Right cardiac atrium (tissue), 5 donors: ENCODE data around the gene KDR. TPM values are rescaled to one million over a fixed set of nuclear protein-coding genes. Genes with fewer than 3 reads are reported as not detected.

Source experiments
- ATAC-seq, 2 donors: fragments of 200-7000 bp; cut with Tn5 transposase; one replicate each; pipeline versions ENCODE4 v1.8.0 to v1.9.1; 2020; ENCODE audit warnings: moderate library complexity in 2 of 2, mild to moderate bottlenecking in 1 of 2
- DNase-seq, 3 donors: peaks; one replicate each; pipeline ENCODE4 v3.0.0-alpha.2; 2020
- H3K27ac ChIP-seq: one replicate; pipeline ENCODE4 v1.5.1; 2013; ENCODE audit warnings: mild to moderate bottlenecking, low read length, control low read depth, moderate library complexity
- H3K27me3 ChIP-seq: one replicate; pipeline ENCODE4 v1.6.1; 2013; ENCODE audit not compliant: control insufficient read depth, insufficient read depth
- H3K4me1 ChIP-seq: one replicate; pipeline ENCODE4 v1.6.1; 2013; ENCODE audit warnings: low read length; ENCODE audit not compliant: control insufficient read depth, insufficient read depth
- H3K4me3 ChIP-seq: one replicate; pipeline ENCODE4 v1.5.1; 2013; ENCODE audit warnings: low read length, control low read depth
- H3K9me3 ChIP-seq: one replicate; pipeline ENCODE4 v1.6.1; 2013; ENCODE audit warnings: low read length; ENCODE audit not compliant: control insufficient read depth
- WGBS: extraction: QIAGEN DNeasy Blood & Tissue Kit; methylation state at CpG from one replicate; pipeline ENCODE4 v1.1.7; 2013; 5-methylcytosine and 5-hydroxymethylcytosine counted together
- intact Hi-C, 4 donors: fragments of 100-400 bp; cut with DNase I; formaldehyde crosslinking; loops; one replicate each; pipeline versions ENCODE4 v1.11.0 to v1.14.0; 2022 to 2023
- polyA plus RNA-seq: library from polyadenylated mRNA; stranded (reverse); fragments of 200-250 nt; gene quantifications from one replicate; pipeline ENCODE4 v1.2.3, GENCODE V29; 2013
- total RNA-seq, 4 donors: library from RNA; stranded (reverse); fragmentation: NEBNext Ultra II Directional; extraction: Animal tissue kit (Norgen Biotek cat#: 25700); gene quantifications; one replicate each; pipeline ENCODE4 v1.2.1, GENCODE V29; 2021
- donor health status: healthy with polysubstance abuse.
- donor health status: DM: no; HTN: yes; CAD: no.
- donor health status: DM: no; HTN: no; CAD: no.
- donor health status: DM: no; HTN: yes; CAD: no; lungs with severe emphysema.
- donor health status: DM: yes; HTN: yes; CAD: no.

Gene KDR
- total and polyA plus RNA-seq, 5 donors, result 10.5 to 20.9 (median 15.6) TPM

- 59% methylated on average over 6 of the region's 6 CpGs for WGBS
- H3K4me1 ChIP-seq, result peaks cover 1% of the 10 kb centered on the region
- intact Hi-C loops, result loop anchor here in 1 of 4 donors (10.0 kb wide), 1 partner anchor 51 kb away; no protein-coding TSS in a partner anchor
- H3K27ac ChIP-seq, result peak overlapping the region; percentile 28
- DNase-seq (no peak), ATAC-seq (no peak)
- H3K4me3 ChIP-seq, result peak overlapping the region; percentile 82
- H3K9me3 ChIP-seq, result no peaks in the 10 kb centered on the region
- no peaks in the 10 kb centered on the region for H3K27me3 ChIP-seq
Observed at GRCh38 chr4:55123791-55124190, 1.6 kb downstream of the KDR start.

GRCh38 chr4:55122235-55122634 lies 3.2 kb downstream of the KDR start:
- peak overlapping the region; percentile 82 for H3K4me3 ChIP-seq

GRCh38 chr4:55121246-55121645 lies 4.1 kb downstream of the KDR start:
- H3K4me1 ChIP-seq, result peaks cover 3% of the 10 kb centered on the region
- peak overlapping the region; percentile 42 for H3K4me3 ChIP-seq
- no peaks in the 10 kb centered on the region for H3K27me3 ChIP-seq
- ATAC-seq, result no peak
- no peaks in the 10 kb centered on the region for H3K9me3 ChIP-seq
- DNase-seq, result no peak
- 70% methylated on average over 4 of the region's 4 CpGs for WGBS
- intact Hi-C loops, result loop anchor here in 1 of 4 donors (10.0 kb wide), 1 partner anchor 54 kb away; no protein-coding TSS in a partner anchor
- H3K27ac ChIP-seq, result no peak overlapping the region

More at GRCh38 chr4:55122235-55122634, 3.2 kb downstream of the KDR start:
- Histone ChIP-seq H3K4me1 (peaks cover 3% of the 10 kb centered on the region), H3K27me3 (no peaks in the 10 kb centered on the region), H3K27ac (no peak overlapping the region), H3K9me3 (no peaks in the 10 kb centered on the region)
- WGBS, result 75% methylated on average over 2 of the region's 2 CpGs
- DNase-seq (no peak), ATAC-seq (no peak)
- intact Hi-C loops, result loop anchor here in 1 of 4 donors (10.0 kb wide), 1 partner anchor 53 kb away; no protein-coding TSS in a partner anchor

GRCh38 chr4:55118397-55118796 lies 7.0 kb downstream of the KDR start:
- ATAC-seq (no peak), DNase-seq (no peak)
- H3K9me3 ChIP-seq, result no peaks in the 10 kb centered on the region
- H3K4me3 ChIP-seq, result no peak overlapping the region
- intact Hi-C loops, result loop anchor here in 1 of 4 donors (10.0 kb wide), 1 partner anchor 114 kb away; no protein-coding TSS in a partner anchor
- WGBS, result 70% methylated on average over 6 of the region's 6 CpGs
- peak overlapping the region; percentile 27 for H3K27ac ChIP-seq
- no peaks in the 10 kb centered on the region for H3K27me3 ChIP-seq
- H3K4me1 ChIP-seq, result peaks cover 3% of the 10 kb centered on the region

GRCh38 chr4:55117511-55117910 lies 7.9 kb downstream of the KDR start:
- DNase-seq (no peak), ATAC-seq (no peak)
- H3K4me1 ChIP-seq, result peaks cover 3% of the 10 kb centered on the region
- H3K27ac ChIP-seq, result no peak overlapping the region
- H3K27me3 ChIP-seq, result no peaks in the 10 kb centered on the region
- WGBS, result 79% methylated on average over 1 of the region's 1 CpG
- H3K9me3 ChIP-seq, result no peaks in the 10 kb centered on the region
- intact Hi-C loops, result loop anchor here in 1 of 4 donors (10.0 kb wide), 1 partner anchor 113 kb away; no protein-coding TSS in a partner anchor
- no peak overlapping the region for H3K4me3 ChIP-seq

- peak in 1 of 2 donors; percentile 41 for ATAC-seq
- Histone ChIP-seq H3K9me3 (no peaks in the 10 kb centered on the region), H3K27ac (no peak overlapping the region), H3K4me3 (no peak overlapping the region), H3K27me3 (no peaks in the 10 kb centered on the region), H3K4me1 (peaks cover 3% of the 10 kb centered on the region)
- intact Hi-C loops, result loop anchor here in 1 of 4 donors (10.0 kb wide), 1 partner anchor 112 kb away; no protein-coding TSS in a partner anchor
- DNase-seq, result no peak
- WGBS, result 38% methylated on average over 1 of the region's 1 CpG
Observed at GRCh38 chr4:55116450-55116849, 8.9 kb downstream of the KDR start.

GRCh38 chr4:55111601-55112000 lies 13.8 kb downstream of the KDR start:
- H3K27ac ChIP-seq, result no peak overlapping the region
- H3K9me3 ChIP-seq, result no peaks in the 10 kb centered on the region
- 69% methylated on average over 1 of the region's 1 CpG for WGBS
- DNase-seq (no peak), ATAC-seq (no peak)
- intact Hi-C loops, result loop anchor here in 1 of 4 donors (10.0 kb wide), 1 partner anchor 107 kb away; no protein-coding TSS in a partner anchor
- H3K27me3 ChIP-seq, result no peaks in the 10 kb centered on the region
- H3K4me3 ChIP-seq, result no peak overlapping the region
- peaks cover 3% of the 10 kb centered on the region for H3K4me1 ChIP-seq

GRCh38 chr4:55110131-55110530 lies 15.3 kb downstream of the KDR start:
- intact Hi-C loops, result loop anchor here in 1 of 4 donors (10.0 kb wide), 1 partner anchor 105 kb away; no protein-coding TSS in a partner anchor

GRCh38 chr4:55107054-55107453 lies 18.3 kb downstream of the KDR start:
- Histone ChIP-seq H3K4me3 (no peak overlapping the region), H3K9me3 (no peaks in the 10 kb centered on the region), H3K27me3 (no peaks in the 10 kb centered on the region), H3K4me1 (peaks cover 3% of the 10 kb centered on the region), H3K27ac (no peak overlapping the region)
- intact Hi-C loops, result no loop called here
- 71% methylated on average over 3 of the region's 3 CpGs for WGBS
- ATAC-seq (no peak), DNase-seq (no peak)

More at GRCh38 chr4:55110131-55110530, 15.3 kb downstream of the KDR start:
- Histone ChIP-seq H3K4me3 (no peak overlapping the region), H3K27me3 (no peaks in the 10 kb centered on the region), H3K9me3 (no peaks in the 10 kb centered on the region), H3K27ac (no peak overlapping the region), H3K4me1 (peaks cover 3% of the 10 kb centered on the region)
- WGBS, result 65% methylated on average over 8 of the region's 8 CpGs
- ATAC-seq (no peak), DNase-seq (no peak)

- WGBS, result 49% methylated on average over 3 of the region's 3 CpGs
- no peak for DNase-seq
- ATAC-seq, result peak in 1 of 2 donors; percentile 55
- intact Hi-C loops, result no loop called here
- peaks cover 3% of the 10 kb centered on the region for H3K4me1 ChIP-seq
- no peak overlapping the region for H3K4me3 ChIP-seq
- H3K27me3 ChIP-seq, result no peaks in the 10 kb centered on the region
- no peaks in the 10 kb centered on the region for H3K9me3 ChIP-seq
- no peak overlapping the region for H3K27ac ChIP-seq
Observed at GRCh38 chr4:55103224-55103623, 22.2 kb downstream of the KDR start.

- 60% methylated on average over 4 of the region's 4 CpGs for WGBS
- no peak overlapping the region for H3K4me3 ChIP-seq
- no peak overlapping the region for H3K27ac ChIP-seq
- no peaks in the 10 kb centered on the region for H3K4me1 ChIP-seq
- no peak for DNase-seq
- intact Hi-C loops, result no loop called here
- ATAC-seq, result no peak
- no peaks in the 10 kb centered on the region for H3K27me3 ChIP-seq
- no peaks in the 10 kb centered on the region for H3K9me3 ChIP-seq
Observed at GRCh38 chr4:55099816-55100215, 25.6 kb downstream of the KDR start.
